GM21576 (cell line): ENCODE results near the gene PMF1.
"Not testable (repeated sequence)": the region's sequence is repeated elsewhere in the genome, so short reads cannot be mapped to it uniquely, and the experiment has no call there.

Source experiments
- ATAC-seq: cut with Tn5 transposase; IDR thresholded peaks from one replicate; pipeline ENCODE4 v1.9.1; 2021; ENCODE audit warnings: mild to moderate bottlenecking, moderate library complexity; ENCODE audit not compliant: unreplicated experiment

PMF1 gene

GRCh38 chr1:156195853-156196252 lies 17.0 kb upstream of the PMF1 start:
- no peak for ATAC-seq

GRCh38 chr1:156196445-156196844 lies 16.4 kb upstream of the PMF1 start:
- no peak for ATAC-seq

GRCh38 chr1:156198831-156199349 lies 13.9 kb upstream of the PMF1 start:
- ATAC-seq: no peak

- ATAC-seq: no peak
Observed at GRCh38 chr1:156200044-156200443, 12.8 kb upstream of the PMF1 start.

GRCh38 chr1:156203331-156203730 lies 9.5 kb upstream of the PMF1 start:
- ATAC-seq: no peak

GRCh38 chr1:156204686-156205085 lies 8.1 kb upstream of the PMF1 start:
- no peak for ATAC-seq

GRCh38 chr1:156211243-156211642 lies 1.6 kb upstream of the PMF1 start:
- no peak for ATAC-seq

- no peak for ATAC-seq
Observed at GRCh38 chr1:156212130-156212529, 677 bp upstream of the PMF1 start.

GRCh38 chr1:156213644-156213966 lies 798 bp downstream of the PMF1 start:
- no peak for ATAC-seq

GRCh38 chr1:156214024-156214748 lies 1.4 kb downstream of the PMF1 start:
- ATAC-seq: no peak

GRCh38 chr1:156216361-156217086 lies 3.7 kb downstream of the PMF1 start:
- ATAC-seq: not testable (repeated sequence)

GRCh38 chr1:156217871-156218270 lies 5.1 kb downstream of the PMF1 start:
- ATAC-seq: no peak

- no peak for ATAC-seq
Observed at GRCh38 chr1:156220226-156220625, 7.4 kb downstream of the PMF1 start.

GRCh38 chr1:156221986-156222692 lies 9.3 kb downstream of the PMF1 start:
- no peak for ATAC-seq

- ATAC-seq: no peak
Observed at GRCh38 chr1:156225677-156226014, 12.8 kb downstream of the PMF1 start.

GRCh38 chr1:156226116-156226538 lies 13.3 kb downstream of the PMF1 start:
- ATAC-seq: peak; percentile 51

- no peak for ATAC-seq
Observed at GRCh38 chr1:156226782-156227181, 14.0 kb downstream of the PMF1 start.

GRCh38 chr1:156228501-156228900 lies 15.7 kb downstream of the PMF1 start:
- ATAC-seq: no peak

- ATAC-seq: no peak
Observed at GRCh38 chr1:156229809-156230472, 17.1 kb downstream of the PMF1 start.

- ATAC-seq: no peak
Observed at GRCh38 chr1:156230473-156230837, 17.6 kb downstream of the PMF1 start.

- no peak for ATAC-seq
Observed at GRCh38 chr1:156232201-156232894, 19.5 kb downstream of the PMF1 start.
